SK-N-MC (cell line): Measurements from ENCODE around the gene RASSF8.

Source experiments
- DNase-seq: peaks from one replicate; pipeline ENCODE4 v3.0.0-alpha.2; 2011; ENCODE audit warnings: low read depth, low spot score
- H3K27ac ChIP-seq: fragments of 200-600 bp; sonication (generic); 2 replicates; pipeline ENCODE4 v1.5.1; 2016; ENCODE audit warnings: mixed run types
- H3K36me3 ChIP-seq: fragments of 200-600 bp; sonication (generic); 2 replicates; pipeline ENCODE4 v1.6.1; 2017; ENCODE audit warnings: antibody characterized with exemption, low read length, mixed read lengths; ENCODE audit not compliant: insufficient read depth
- H3K4me3 ChIP-seq: fragments of 200-600 bp; sonication (generic); 2 replicates; pipeline ENCODE4 v1.5.1; 2016
- H3K9ac ChIP-seq: fragments of 200-600 bp; sonication (generic); 2 replicates; pipeline ENCODE4 v1.8.0; 2017; ENCODE audit warnings: mixed run types, mixed read lengths; ENCODE audit not compliant: insufficient read length
- H3K9me3 ChIP-seq: fragments of 200-600 bp; sonication (generic); 2 replicates; pipeline ENCODE4 v1.6.1; 2017; ENCODE audit warnings: low read depth, mild to moderate bottlenecking, antibody characterized with exemption, low read length, moderate library complexity, mixed read lengths
- EZH2 ChIP-seq: fragments of 200-600 bp; sonication (generic); IDR thresholded peaks from one replicate; pipeline ENCODE4 v1.6.1; 2017; ENCODE audit warnings: antibody characterized with exemption
- FOXP2 ChIP-seq: optimal IDR thresholded peaks from 2 replicates; pipeline ENCODE3; 2011; ENCODE audit warnings: mild to moderate bottlenecking, moderate library complexity; ENCODE audit not compliant: insufficient read depth; ENCODE audit errors: extremely low read length, control extremely low read depth
- POLR2AphosphoS5 ChIP-seq: IDR thresholded peaks from 2 replicates; pipeline ENCODE4 v1.6.1; 2012; ENCODE audit warnings: mild to moderate bottlenecking, low read depth, low read length, borderline replicate concordance

RASSF8 gene

DNA sequence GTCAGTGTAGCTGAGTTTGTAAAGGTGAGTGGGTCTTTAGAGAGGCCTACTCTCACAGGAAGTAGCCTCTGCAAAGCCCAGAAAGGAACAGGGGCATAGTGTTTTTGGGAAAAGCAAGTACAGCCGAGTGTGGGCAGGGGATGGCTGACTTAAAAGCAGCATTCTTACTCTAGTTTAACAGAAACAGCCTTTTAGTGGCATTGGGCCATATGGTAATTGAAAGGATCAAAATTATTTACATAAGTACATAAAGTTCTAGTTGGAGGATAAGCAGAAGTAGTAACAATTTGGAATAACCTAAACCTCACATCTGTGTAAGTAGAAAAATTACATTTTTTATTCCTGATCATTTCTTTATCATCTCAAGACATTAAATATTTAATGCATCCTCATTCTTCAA, 49.1 kb downstream of the RASSF8 start:
- no peak overlapping the region for H3K9ac ChIP-seq
- no peaks in the 10 kb centered on the region for H3K36me3 ChIP-seq
- no peak overlapping the region for H3K4me3 ChIP-seq
- H3K27ac ChIP-seq, result no peak overlapping the region
- no peak for TF ChIP-seq POLR2AphosphoS5
- no peak for TF ChIP-seq EZH2
- TF ChIP-seq FOXP2, result no peak
- no peak for DNase-seq
- H3K9me3 ChIP-seq, result no peaks in the 10 kb centered on the region

DNA sequence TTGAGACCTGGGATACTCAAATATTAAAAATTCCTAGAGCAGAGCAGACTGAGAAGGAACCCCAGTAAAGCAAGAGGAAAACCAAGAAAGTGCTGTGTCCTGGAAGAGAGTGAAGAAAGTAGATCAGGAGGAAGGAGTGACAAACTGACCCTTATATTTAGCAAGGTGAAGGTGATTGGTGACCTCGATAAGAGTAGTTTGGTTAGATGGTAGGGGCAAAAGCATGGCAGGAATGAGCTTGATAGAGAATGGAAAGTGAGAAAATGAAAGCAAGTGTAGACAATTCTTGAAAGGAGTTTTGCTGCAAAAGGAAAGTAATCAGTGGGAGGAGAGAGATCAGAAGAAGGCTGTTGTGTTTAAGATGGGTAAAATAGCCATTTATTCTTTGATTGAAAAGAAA, 51.1 kb downstream of the RASSF8 start:
- Histone ChIP-seq H3K36me3 (no peaks in the 10 kb centered on the region), H3K9me3 (no peaks in the 10 kb centered on the region), H3K9ac (no peak overlapping the region), H3K4me3 (no peak overlapping the region), H3K27ac (no peak overlapping the region)
- TF ChIP-seq POLR2AphosphoS5 (no peak), EZH2 (no peak), FOXP2 (no peak)
- DNase-seq, result no peak

DNA sequence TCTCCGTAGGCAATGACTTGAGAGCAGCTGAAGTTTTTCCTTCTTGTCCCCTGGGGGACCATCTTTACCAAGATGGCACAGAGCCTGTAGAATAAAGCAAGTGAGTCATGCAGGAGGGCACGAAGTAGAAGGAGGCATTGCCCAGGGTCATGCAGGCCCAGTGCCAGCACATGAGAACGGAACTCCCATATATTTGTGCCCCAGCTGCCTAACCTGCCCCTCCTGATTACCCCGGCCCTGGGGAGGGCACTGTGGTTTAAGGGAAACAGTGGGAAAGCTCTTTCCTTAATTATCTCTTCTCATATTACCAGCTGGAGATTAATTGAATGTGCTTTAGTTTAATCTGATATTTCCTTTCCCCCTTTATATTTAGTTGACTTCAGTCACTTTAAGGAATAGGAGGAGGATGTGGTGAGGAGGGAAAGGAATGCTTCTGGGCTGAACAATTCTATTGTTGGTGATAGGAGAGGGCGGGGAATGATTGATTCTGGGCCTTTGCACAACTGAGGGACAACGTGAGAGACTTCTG, 51.9 kb downstream of the RASSF8 start:
- no peak overlapping the region for H3K27ac ChIP-seq
- no peaks in the 10 kb centered on the region for H3K9me3 ChIP-seq
- H3K36me3 ChIP-seq, result no peaks in the 10 kb centered on the region
- TF ChIP-seq EZH2, result no peak
- TF ChIP-seq FOXP2, result no peak
- TF ChIP-seq POLR2AphosphoS5, result no peak
- no peak overlapping the region for H3K4me3 ChIP-seq
- no peak overlapping the region for H3K9ac ChIP-seq
- DNase-seq, result no peak

DNA sequence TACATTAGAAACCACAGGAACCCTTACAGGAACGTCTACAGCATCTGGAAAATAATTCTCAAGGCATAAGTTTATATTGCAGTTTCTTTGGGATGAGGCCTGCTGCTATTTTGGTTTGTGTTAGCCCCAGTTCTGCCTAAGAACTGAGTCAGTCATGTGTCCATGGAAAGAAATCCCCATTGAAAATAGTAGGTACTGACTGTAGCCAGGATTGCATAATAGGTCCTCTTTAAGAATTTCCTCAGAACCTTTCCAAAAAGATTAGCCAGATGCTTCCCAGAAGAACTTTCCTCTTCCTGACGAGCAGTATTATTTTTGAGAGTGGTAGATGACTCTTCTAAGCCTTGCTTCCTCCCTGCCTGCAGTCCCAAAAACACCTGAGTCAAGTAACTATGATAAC, 52.6 kb downstream of the RASSF8 start:
- TF ChIP-seq FOXP2 (no peak), POLR2AphosphoS5 (no peak), EZH2 (no peak)
- H3K9ac ChIP-seq, result no peak overlapping the region
- H3K27ac ChIP-seq, result no peak overlapping the region

DNA sequence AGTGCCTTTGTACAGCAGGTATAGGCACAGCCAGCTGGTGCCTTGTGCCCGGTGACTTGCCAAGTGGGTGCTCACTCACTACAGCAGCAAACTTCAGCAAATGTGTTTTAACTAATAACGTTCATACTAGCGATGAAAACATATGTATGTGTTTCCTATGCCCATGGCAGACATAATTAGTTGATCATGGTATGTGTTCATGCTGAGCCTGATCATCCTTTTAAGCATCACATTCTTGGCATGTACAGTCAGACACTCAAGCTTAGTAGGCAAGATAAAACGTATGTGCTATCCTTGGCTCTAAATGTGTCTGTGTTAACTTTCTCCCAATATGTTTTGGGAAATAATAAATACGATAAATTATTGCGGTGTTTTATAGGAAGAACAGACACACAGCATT, 55.6 kb downstream of the RASSF8 start:
- Histone ChIP-seq H3K27ac (no peak overlapping the region), H3K9me3 (no peaks in the 10 kb centered on the region), H3K4me3 (no peak overlapping the region), H3K9ac (no peak overlapping the region), H3K36me3 (no peaks in the 10 kb centered on the region)
- TF ChIP-seq EZH2 (no peak), FOXP2 (no peak), POLR2AphosphoS5 (no peak)
- DNase-seq, result no peak

More for the DNA sequence above, 52.6 kb downstream of the RASSF8 start:
- DNase-seq, result no peak
- H3K36me3 ChIP-seq, result no peaks in the 10 kb centered on the region
- no peak overlapping the region for H3K4me3 ChIP-seq
- no peaks in the 10 kb centered on the region for H3K9me3 ChIP-seq

DNA sequence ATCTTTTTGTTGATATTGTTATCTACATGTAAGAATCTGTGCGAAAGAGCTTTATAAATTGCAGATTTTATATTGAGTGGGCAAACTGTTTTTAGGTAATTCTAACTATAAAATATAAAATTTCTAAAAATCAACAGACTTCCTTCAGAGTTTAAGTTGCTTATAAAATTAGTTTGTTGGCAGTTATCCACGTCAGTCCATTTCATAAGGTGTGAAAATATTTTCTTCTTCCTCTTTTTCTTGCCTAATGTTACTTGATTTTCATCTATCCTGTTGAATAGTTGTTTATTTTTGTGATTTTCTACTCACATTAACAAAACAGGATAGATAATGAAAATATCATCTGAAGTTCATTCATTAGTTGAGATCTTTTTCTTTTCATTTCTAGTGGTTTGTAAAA, 58.0 kb downstream of the RASSF8 start:
- H3K27ac ChIP-seq, result no peak overlapping the region
- H3K9me3 ChIP-seq, result no peaks in the 10 kb centered on the region
- H3K9ac ChIP-seq, result no peak overlapping the region
- H3K4me3 ChIP-seq, result no peak overlapping the region
- DNase-seq, result no peak
- no peaks in the 10 kb centered on the region for H3K36me3 ChIP-seq
- TF ChIP-seq FOXP2, result no peak
- TF ChIP-seq POLR2AphosphoS5, result no peak
- TF ChIP-seq EZH2, result no peak

DNA sequence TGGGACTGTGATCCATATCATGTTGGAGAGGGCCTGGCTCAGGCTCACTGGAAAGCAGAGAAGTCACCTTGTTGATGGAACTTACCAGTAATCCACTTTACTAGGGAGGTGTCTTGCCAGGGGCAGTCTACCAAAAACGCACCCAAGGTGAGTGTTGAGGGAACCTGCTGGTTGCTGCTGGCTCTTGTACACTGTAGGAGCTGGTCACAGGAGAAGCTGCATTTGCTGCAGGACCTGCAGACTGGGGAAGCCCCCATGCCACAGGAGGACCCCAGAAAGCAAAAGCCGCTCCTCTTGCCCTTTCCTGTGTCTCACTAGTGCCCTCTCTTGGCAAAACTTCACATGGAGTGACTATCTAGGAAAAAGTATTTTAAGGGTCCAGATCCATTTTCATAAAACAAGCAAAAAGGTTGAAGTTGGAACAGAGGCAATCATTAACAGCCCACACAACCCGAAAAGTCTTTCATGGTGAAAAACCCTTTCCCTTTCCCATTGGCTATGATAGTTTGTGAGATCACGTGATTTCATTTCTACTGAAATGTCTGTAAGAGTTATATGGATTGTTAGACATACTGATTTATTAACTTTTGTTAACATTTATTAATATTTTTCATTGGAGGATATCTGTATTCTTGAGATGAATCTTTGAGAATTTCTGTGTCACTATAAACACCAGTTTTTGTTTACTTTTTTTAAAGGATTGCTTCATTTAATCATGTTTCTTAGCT, 59.2 kb downstream of the RASSF8 start:
- H3K9ac ChIP-seq, result no peak overlapping the region
- no peaks in the 10 kb centered on the region for H3K9me3 ChIP-seq
- TF ChIP-seq EZH2 (no peak), POLR2AphosphoS5 (no peak), FOXP2 (no peak)
- no peak overlapping the region for H3K4me3 ChIP-seq
- no peak overlapping the region for H3K27ac ChIP-seq
- H3K36me3 ChIP-seq, result no peaks in the 10 kb centered on the region
- no peak for DNase-seq

DNA sequence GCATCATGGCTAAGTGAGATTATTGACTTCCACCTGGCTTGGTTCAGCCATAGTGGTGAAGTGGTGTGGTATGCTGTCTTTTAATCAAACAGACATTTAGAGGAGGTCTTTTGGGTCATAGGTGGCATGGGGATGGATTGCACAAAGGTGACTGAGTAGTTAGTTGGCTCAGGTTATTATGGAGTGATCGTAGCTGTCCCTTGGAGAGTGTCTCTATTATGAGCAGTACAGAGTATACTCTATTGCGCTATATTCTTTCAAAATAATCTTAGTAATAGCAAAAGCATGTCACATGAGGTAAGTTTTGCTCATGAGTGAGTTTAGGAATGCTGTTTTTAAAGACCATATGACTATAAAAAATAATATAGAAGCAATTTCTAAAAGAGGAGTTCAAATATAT, 60.4 kb downstream of the RASSF8 start:
- Histone ChIP-seq H3K9ac (no peak overlapping the region), H3K27ac (no peak overlapping the region), H3K9me3 (no peaks in the 10 kb centered on the region), H3K36me3 (no peaks in the 10 kb centered on the region), H3K4me3 (no peak overlapping the region)
- TF ChIP-seq EZH2 (no peak), POLR2AphosphoS5 (no peak), FOXP2 (no peak)
- no peak for DNase-seq
